Measurements from ENCODE around the gene PANK2. TPM values are rescaled to one million over a fixed set of nuclear protein-coding genes. Genes with fewer than 3 reads are reported as not detected.

The PANK2 gene
- total and polyA plus RNA-seq, 10 of the 15 experiments (the other 5 are each of a cell fraction or from before 2014, with no cell fraction given) = 13.2 to 43.4 (median 33.3) TPM

DNA sequence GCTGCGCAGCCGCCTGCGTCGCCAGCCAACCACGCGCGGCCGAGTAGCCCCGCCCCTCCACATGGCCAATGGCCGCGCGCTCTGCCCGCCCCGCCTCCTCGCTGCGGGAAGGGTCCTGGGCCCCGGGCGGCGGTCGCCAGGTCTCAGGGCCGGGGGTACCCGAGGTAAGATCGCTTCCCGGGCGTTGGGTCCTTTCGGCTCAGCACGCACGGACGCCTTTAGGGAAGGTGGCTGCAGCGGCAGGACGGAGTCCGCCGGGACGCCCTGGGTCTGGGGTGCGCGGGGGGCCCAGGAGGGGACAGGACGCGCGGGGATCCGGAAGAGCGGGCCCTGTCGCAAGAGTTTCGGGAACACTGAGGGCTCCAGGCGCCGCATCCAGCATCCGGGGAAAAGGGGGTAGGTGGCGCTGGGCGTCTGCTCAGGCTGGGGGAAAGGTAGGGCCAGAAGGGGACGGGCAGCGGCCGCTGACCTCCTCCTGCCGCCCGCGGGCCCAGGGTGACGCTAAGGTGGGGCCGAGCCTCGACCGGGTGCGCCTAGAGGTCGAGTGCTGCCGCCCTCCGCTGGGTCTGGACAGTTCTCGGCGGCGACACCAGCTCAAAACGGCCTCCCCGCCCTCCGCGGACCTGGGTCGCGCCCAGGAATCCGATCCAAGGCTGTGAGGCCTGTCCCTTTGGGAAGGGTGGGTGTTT lies 42.3 kb upstream of the PANK2 start, which contains the start of gene MAVS:
MAVS (plus strand) TSS at position 95 of the 689 bp plus-strand sequence. CDS start 7,791 bp downstream, outside the sequence.
- Histone ChIP-seq H3K4me1 (ENCODE audit: control insufficient read depth, insufficient read depth, low read length) (peaks cover 10% of the 10 kb centered on the region), H3K9ac (ENCODE audit: control insufficient read depth, insufficient read depth, low read length) (peak within 1 kb of the TSS; percentile 88), H3K27me3 (replicated peaks in 1 of 2; ENCODE audit: control insufficient read depth in 2 of 2, insufficient read depth in 2 of 2, low read length in 1 of 2) (no peaks in the 10 kb centered on the region), H3K27ac (ENCODE audit: control insufficient read depth, insufficient read depth) (peak within 1 kb of the TSS; percentile 79), H4K20me1 (ENCODE audit: control insufficient read depth, insufficient read depth) (no peaks in the 10 kb centered on the region), H3K79me2 (ENCODE audit: control insufficient read depth, insufficient read depth, low read length) (peaks cover 29% of the 10 kb centered on the region), H3K4me2 (ENCODE audit: control insufficient read depth, insufficient read depth) (peak within 1 kb of the TSS; percentile 95), H3K9me3 (replicated peaks; ENCODE audit: control insufficient read depth, insufficient read depth, low read length) (no peaks in the 10 kb centered on the region), H3K4me3 (peak within 1 kb of the TSS; percentile 87), H2AFZ (ENCODE audit: control insufficient read depth, low read depth, low read length) (peak within 1 kb of the TSS; percentile 86), H3K36me3 (ENCODE audit: control insufficient read depth in 2 of 2, insufficient read depth in 2 of 2, low read length in 1 of 2) (no peaks in the 10 kb centered on the region)
- CTCF ChIA-PET = interaction anchor here (0.6 to 0.8 kb wide), 2 partner anchors 26 to 94 kb away, joined by 3 read pairs; partner anchors contain the start of gene AP5S1
- SMC1A ChIA-PET (ENCODE audit: uncharacterized antibody, unreplicated experiment) = no interaction called here
- DNase-seq (ENCODE audit: low read depth, low spot score) (peak; percentile 36), ATAC-seq (peak; percentile 98), FAIRE-seq (no peak)
- 2% methylated on average over 67 of the region's 72 CpGs for WGBS (ENCODE audit: insufficient coverage, insufficient replicate concordance, low lambda C conversion rate, missing lambda C conversion rate)
- POLR2A ChIA-PET = no interaction called here
- intact Hi-C loops (cut with micrococcal nuclease; ENCODE audit: unreplicated experiment) (loop anchor here (2.0 kb wide), 2 partner anchors 26 to 52 kb away; partner anchors contain the start of gene AP5S1), in situ Hi-C loops (cut with MboI) (no loop called here)
- BruUV-seq (replicated peaks) = no TSS peak
- RAD21 ChIA-PET (ENCODE audit: unreplicated experiment) = no interaction called here
- TF ChIP-seq SMAD1 (IDR thresholded peaks at IDR 0.05; ENCODE audit: low read depth, partially characterized antibody) = no peak
- peak; percentile 38; the same call in 1 of the 3 replicates for TF ChIP-seq POU2F2 (IDR thresholded peaks at IDR 0.05; ENCODE audit: borderline replicate concordance, low read depth, low read length)
- TF ChIP-seq, protein P1, sequence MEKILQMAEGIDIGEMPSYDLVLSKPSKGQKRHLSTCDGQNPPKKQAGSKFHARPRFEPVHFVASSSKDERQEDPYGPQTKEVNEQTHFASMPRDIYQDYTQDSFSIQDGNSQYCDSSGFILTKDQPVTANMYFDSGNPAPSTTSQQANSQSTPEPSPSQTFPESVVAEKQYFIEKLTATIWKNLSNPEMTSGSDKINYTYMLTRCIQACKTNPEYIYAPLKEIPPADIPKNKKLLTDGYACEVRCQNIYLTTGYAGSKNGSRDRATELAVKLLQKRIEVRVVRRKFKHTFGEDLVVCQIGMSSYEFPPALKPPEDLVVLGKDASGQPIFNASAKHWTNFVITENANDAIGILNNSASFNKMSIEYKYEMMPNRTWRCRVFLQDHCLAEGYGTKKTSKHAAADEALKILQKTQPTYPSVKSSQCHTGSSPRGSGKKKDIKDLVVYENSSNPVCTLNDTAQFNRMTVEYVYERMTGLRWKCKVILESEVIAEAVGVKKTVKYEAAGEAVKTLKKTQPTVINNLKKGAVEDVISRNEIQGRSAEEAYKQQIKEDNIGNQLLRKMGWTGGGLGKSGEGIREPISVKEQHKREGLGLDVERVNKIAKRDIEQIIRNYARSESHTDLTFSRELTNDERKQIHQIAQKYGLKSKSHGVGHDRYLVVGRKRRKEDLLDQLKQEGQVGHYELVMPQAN (conservative IDR thresholded peaks at IDR 0.05) = peak; percentile 60
- TF ChIP-seq ETV6 (conservative IDR thresholded peaks at IDR 0.05 in 1 of 2, IDR thresholded peaks at IDR 0.05 in 1 of 2; ENCODE audit: borderline replicate concordance in 1 of 2, low read depth in 1 of 2) = 0 out of 4 replicates have a peak, but pooled peaks of 1 of the 2 experiments have one; percentile 9
- peak; percentile 10; the same call in 1 of the 2 replicates for TF ChIP-seq NR2F1 (conservative IDR thresholded peaks at IDR 0.05)
- peak; percentile 70; the same call in 1 of the 2 replicates for TF ChIP-seq POLR2AphosphoS5 (IDR thresholded peaks at IDR 0.05; ENCODE audit: low read length)
- TF ChIP-seq NRF1 (conservative IDR thresholded peaks at IDR 0.05; ENCODE audit: low read depth, low read length) = peak; percentile 82
- no peak for TF ChIP-seq WRNIP1 (IDR thresholded peaks at IDR 0.05; ENCODE audit: borderline replicate concordance, low read depth, low read length)
- TF ChIP-seq NFYB (IDR thresholded peaks at IDR 0.05; ENCODE audit: insufficient read depth, low read depth, low read length) = peak; percentile 81
- 0 out of 2 replicates have a peak, but pooled peaks have one; percentile 15 for TF ChIP-seq NBN (IDR thresholded peaks at IDR 0.05)
- peak in 1 of 2 experiments; percentile 17; a peak in 1 of 3 replicates for TF ChIP-seq EGR1 (IDR thresholded peaks at IDR 0.05; ENCODE audit: borderline replicate concordance in 1 of 2, low read depth in 2 of 2, low read length in 2 of 2)
- TF ChIP-seq, protein P2, sequence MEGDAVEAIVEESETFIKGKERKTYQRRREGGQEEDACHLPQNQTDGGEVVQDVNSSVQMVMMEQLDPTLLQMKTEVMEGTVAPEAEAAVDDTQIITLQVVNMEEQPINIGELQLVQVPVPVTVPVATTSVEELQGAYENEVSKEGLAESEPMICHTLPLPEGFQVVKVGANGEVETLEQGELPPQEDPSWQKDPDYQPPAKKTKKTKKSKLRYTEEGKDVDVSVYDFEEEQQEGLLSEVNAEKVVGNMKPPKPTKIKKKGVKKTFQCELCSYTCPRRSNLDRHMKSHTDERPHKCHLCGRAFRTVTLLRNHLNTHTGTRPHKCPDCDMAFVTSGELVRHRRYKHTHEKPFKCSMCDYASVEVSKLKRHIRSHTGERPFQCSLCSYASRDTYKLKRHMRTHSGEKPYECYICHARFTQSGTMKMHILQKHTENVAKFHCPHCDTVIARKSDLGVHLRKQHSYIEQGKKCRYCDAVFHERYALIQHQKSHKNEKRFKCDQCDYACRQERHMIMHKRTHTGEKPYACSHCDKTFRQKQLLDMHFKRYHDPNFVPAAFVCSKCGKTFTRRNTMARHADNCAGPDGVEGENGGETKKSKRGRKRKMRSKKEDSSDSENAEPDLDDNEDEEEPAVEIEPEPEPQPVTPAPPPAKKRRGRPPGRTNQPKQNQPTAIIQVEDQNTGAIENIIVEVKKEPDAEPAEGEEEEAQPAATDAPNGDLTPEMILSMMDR (IDR thresholded peaks at IDR 0.05 in 2 of 3, conservative IDR thresholded peaks at IDR 0.05 in 1 of 3; ENCODE audit: control insufficient read depth in 2 of 3, extremely low read depth in 1 of 3, insufficient read depth in 1 of 3, low read depth in 3 of 3, low read length in 3 of 3) = no peak
- no peak; the same call in 1 of the 2 replicates for TF ChIP-seq SMARCA5 (IDR thresholded peaks at IDR 0.05)
- 0 out of 2 replicates have a peak, but pooled peaks have one; percentile 50 for TF ChIP-seq TCF3 (IDR thresholded peaks at IDR 0.05; ENCODE audit: borderline replicate concordance, insufficient read depth, low read depth, low read length)
- TF ChIP-seq POLR2AphosphoS2 (IDR thresholded peaks at IDR 0.05; ENCODE audit: low read depth, low read length) = 0 out of 2 replicates have a peak, but pooled peaks have one; percentile 38
- peak; percentile 58 for TF ChIP-seq EED (IDR thresholded peaks at IDR 0.05; ENCODE audit: low read depth)

Measured in GM12878 (cell line).